ENCODE data around the gene PP2D1. TPM values are rescaled to one million over a fixed set of nuclear protein-coding genes. Genes with fewer than 3 reads are reported as not detected.
"Not testable (repeated sequence)": the region's sequence is repeated elsewhere in the genome, so short reads cannot be mapped to it uniquely, and the experiment has no call there.

PP2D1 gene
- total RNA-seq, 1 experiment from 2014 or later, result not detected

DNA sequence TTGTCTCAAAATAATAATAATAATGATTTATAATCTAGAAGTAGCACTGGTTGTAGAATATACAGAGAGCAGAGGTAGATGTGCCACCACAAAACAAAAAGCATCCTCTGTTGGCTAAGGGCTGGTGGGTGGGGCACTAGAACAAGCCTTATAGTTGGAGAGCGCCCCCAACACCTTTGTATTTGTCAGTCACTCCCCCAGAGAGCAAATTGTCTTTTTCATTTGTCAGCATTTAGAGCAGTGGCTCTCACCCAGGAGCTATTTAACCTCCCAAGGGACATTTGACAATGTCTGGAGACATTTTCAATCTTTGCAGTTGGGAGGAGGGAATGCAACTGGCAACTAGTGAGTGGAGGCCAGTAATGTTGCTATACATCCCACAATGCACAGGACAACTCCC, 34.5 kb upstream of the PP2D1 start:
- CTCF ChIA-PET, result no interaction called here
- no TSS peak for BruUV-seq (replicated peaks)
- no peak for TF ChIP-seq EZH2 (IDR thresholded peaks at IDR 0.05; ENCODE audit: borderline replicate concordance, low read depth, low read length, poor library complexity, severe bottlenecking)
- TF ChIP-seq, protein P1, sequence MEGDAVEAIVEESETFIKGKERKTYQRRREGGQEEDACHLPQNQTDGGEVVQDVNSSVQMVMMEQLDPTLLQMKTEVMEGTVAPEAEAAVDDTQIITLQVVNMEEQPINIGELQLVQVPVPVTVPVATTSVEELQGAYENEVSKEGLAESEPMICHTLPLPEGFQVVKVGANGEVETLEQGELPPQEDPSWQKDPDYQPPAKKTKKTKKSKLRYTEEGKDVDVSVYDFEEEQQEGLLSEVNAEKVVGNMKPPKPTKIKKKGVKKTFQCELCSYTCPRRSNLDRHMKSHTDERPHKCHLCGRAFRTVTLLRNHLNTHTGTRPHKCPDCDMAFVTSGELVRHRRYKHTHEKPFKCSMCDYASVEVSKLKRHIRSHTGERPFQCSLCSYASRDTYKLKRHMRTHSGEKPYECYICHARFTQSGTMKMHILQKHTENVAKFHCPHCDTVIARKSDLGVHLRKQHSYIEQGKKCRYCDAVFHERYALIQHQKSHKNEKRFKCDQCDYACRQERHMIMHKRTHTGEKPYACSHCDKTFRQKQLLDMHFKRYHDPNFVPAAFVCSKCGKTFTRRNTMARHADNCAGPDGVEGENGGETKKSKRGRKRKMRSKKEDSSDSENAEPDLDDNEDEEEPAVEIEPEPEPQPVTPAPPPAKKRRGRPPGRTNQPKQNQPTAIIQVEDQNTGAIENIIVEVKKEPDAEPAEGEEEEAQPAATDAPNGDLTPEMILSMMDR (conservative IDR thresholded peaks at IDR 0.05; ENCODE audit: low read depth, low read length), result no peak
- Histone ChIP-seq H3K36me3 (ENCODE audit: insufficient read depth, low read length, poor library complexity, severe bottlenecking) (no peaks in the 10 kb centered on the region), H3K27me3 (replicated peaks; ENCODE audit: insufficient read depth, low read depth, low read length, poor library complexity) (no peaks in the 10 kb centered on the region), H3K4me1 (ENCODE audit: insufficient read depth, low read length, poor library complexity, severe bottlenecking) (no peaks in the 10 kb centered on the region), H3K9me3 (ENCODE audit: low read depth, low read length, poor library complexity, severe bottlenecking) (no peaks in the 10 kb centered on the region), H3K27ac (ENCODE audit: low read depth, low read length, poor library complexity, severe bottlenecking) (no peak overlapping the region), H3K4me3 (ENCODE audit: low read depth, low read length, poor library complexity, severe bottlenecking) (no peak overlapping the region)
- POLR2A ChIA-PET (ENCODE audit: low non-redundant PET), result no interaction called here
- intact Hi-C loops (cut with micrococcal nuclease; ENCODE audit: unreplicated experiment), result no loop called here
- no peak for DNase-seq (ENCODE audit: low spot score)

GRCh38 chr3:20045141-20045540, 33.1 kb upstream of the PP2D1 start:
- H3K4me3 ChIP-seq (ENCODE audit: low read depth, low read length, poor library complexity, severe bottlenecking); H3K27ac ChIP-seq (ENCODE audit: low read depth, low read length, poor library complexity, severe bottlenecking); H3K36me3 ChIP-seq (ENCODE audit: insufficient read depth, low read length, poor library complexity, severe bottlenecking); DNase-seq (ENCODE audit: low spot score); intact Hi-C loops (cut with micrococcal nuclease; ENCODE audit: unreplicated experiment); H3K9me3 ChIP-seq (ENCODE audit: low read depth, low read length, poor library complexity, severe bottlenecking); POLR2A ChIA-PET (ENCODE audit: low non-redundant PET); H3K27me3 ChIP-seq (replicated peaks; ENCODE audit: insufficient read depth, low read depth, low read length, poor library complexity); H3K4me1 ChIP-seq (ENCODE audit: insufficient read depth, low read length, poor library complexity, severe bottlenecking); BruUV-seq (replicated peaks); CTCF ChIA-PET: not testable (repeated sequence)

DNA sequence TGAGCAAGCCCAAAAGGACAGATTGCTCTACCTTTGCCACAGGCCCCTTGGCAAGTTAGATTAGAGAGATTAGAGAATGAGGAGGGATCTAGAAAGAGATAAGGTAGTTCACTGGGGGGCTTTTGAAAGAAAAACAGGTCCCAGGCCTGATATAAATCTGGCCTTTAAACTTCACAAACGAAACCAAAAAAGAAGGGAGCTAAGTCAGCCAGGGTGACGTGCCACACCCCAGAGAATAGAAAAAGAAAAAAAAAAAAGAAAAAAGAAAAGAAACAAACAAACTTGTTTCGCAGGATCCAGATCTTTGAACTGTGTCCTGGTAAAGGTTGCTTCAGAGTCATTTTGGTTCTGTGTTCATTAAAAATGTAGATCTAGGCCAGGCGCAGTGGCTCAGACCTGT, 31.8 kb upstream of the PP2D1 start:
- ChIA-PET CTCF (no interaction called here), POLR2A (ENCODE audit: low non-redundant PET) (no interaction called here)
- H3K4me1 ChIP-seq (ENCODE audit: insufficient read depth, low read length, poor library complexity, severe bottlenecking), result peaks cover 7% of the 10 kb centered on the region
- no peak overlapping the region for H3K27ac ChIP-seq (ENCODE audit: low read depth, low read length, poor library complexity, severe bottlenecking)
- H3K4me3 ChIP-seq (ENCODE audit: low read depth, low read length, poor library complexity, severe bottlenecking), result no peak overlapping the region
- DNase-seq (ENCODE audit: low spot score), result no peak
- H3K36me3 ChIP-seq (ENCODE audit: insufficient read depth, low read length, poor library complexity, severe bottlenecking), result no peaks in the 10 kb centered on the region
- no peaks in the 10 kb centered on the region for H3K9me3 ChIP-seq (ENCODE audit: low read depth, low read length, poor library complexity, severe bottlenecking)
- TF ChIP-seq EZH2 (IDR thresholded peaks at IDR 0.05; ENCODE audit: borderline replicate concordance, low read depth, low read length, poor library complexity, severe bottlenecking), result no peak
- TF ChIP-seq, protein P1 (conservative IDR thresholded peaks at IDR 0.05; ENCODE audit: low read depth, low read length), result no peak
- H3K27me3 ChIP-seq (replicated peaks; ENCODE audit: insufficient read depth, low read depth, low read length, poor library complexity), result no peaks in the 10 kb centered on the region
- intact Hi-C loops (cut with micrococcal nuclease; ENCODE audit: unreplicated experiment), result loop anchor here (5.0 kb wide), 1 partner anchor 97 kb away; the partner anchor contains the start of gene RAB5A
- no TSS peak for BruUV-seq (replicated peaks)

DNA sequence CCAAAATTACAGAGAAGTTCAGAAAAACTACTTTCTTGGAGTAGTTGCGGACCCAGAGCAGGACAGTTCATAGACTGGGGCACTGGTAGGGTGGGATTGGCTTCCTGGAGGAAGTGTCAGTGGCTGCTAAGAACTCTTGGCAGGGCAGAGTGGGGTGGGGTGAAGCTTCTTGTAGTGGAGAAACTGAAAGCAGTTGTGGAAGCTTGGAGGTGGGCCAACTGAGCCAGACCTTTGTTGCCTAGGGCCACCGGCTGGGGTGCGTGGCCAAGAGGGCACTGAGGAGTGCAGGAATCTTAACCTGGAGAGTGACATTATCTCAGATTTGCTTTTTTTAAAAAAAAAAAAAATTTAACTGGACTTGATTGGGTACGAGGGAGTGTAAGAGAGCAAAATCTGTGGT, 31.3 kb upstream of the PP2D1 start:
- DNase-seq (ENCODE audit: low spot score), result no peak
- H3K27ac ChIP-seq (ENCODE audit: low read depth, low read length, poor library complexity, severe bottlenecking), result no peak overlapping the region
- intact Hi-C loops (cut with micrococcal nuclease; ENCODE audit: unreplicated experiment), result loop anchor here (5.0 kb wide), 1 partner anchor 96 kb away; the partner anchor contains the start of gene RAB5A
- H3K27me3 ChIP-seq (replicated peaks; ENCODE audit: insufficient read depth, low read depth, low read length, poor library complexity), result no peaks in the 10 kb centered on the region
- H3K9me3 ChIP-seq (ENCODE audit: low read depth, low read length, poor library complexity, severe bottlenecking), result no peaks in the 10 kb centered on the region
- ChIA-PET POLR2A (ENCODE audit: low non-redundant PET) (no interaction called here), CTCF (no interaction called here)
- H3K36me3 ChIP-seq (ENCODE audit: insufficient read depth, low read length, poor library complexity, severe bottlenecking), result no peaks in the 10 kb centered on the region
- no peak overlapping the region for H3K4me3 ChIP-seq (ENCODE audit: low read depth, low read length, poor library complexity, severe bottlenecking)
- peaks cover 7% of the 10 kb centered on the region for H3K4me1 ChIP-seq (ENCODE audit: insufficient read depth, low read length, poor library complexity, severe bottlenecking)
- no TSS peak for BruUV-seq (replicated peaks)
- TF ChIP-seq EZH2 (IDR thresholded peaks at IDR 0.05; ENCODE audit: borderline replicate concordance, low read depth, low read length, poor library complexity, severe bottlenecking), result no peak
- TF ChIP-seq, protein P1 (conservative IDR thresholded peaks at IDR 0.05; ENCODE audit: low read depth, low read length), result no peak

Data from A673 (cell line).